Brain pericyte (primary cell): Measurements from ENCODE around the gene FGD5.

Experiments
- DNase-seq: peaks from one replicate; pipeline ENCODE4 v3.0.0-alpha.2; 2012; ENCODE audit warnings: low read depth, low spot score

Gene FGD5

DNA sequence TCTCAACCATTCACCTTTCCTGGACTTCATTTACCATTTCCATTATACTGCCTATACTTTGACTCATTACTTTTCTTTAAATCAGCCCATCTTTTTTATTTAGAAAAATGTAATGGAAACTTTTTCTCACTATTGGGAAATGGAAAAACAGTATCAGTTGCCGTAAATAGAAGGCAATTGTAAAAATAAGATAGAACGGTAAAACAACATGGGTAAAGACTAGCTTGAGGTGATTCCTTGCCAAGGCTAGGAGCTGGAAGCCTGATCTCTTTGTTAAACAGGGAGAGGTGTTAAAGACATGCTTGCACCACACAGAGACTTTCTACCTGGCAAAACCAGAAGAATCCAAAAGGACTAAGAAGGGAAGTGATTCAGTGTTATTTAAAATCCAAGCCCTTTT is 5.9 kb downstream of the FGD5 start:
- DNase-seq: no peak

DNA sequence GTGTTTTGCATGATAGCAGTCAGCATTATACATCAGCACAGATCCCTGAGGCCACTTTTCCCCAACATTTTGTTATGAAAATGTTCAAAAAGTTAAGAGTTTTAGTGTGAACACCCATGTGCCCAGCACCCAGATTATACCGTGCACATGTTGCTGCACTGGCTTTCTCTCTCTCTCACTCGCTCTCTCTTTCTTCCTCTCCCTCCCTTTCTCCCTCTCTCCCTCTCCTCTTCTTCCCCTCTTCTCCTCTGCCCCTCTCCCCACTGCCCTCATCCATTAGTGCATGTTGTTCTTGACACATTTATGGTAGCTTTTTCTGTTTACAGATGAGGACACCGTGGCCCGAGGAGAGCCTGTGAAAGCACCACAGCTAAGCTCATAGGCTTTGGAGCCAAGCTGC is 7.3 kb downstream of the FGD5 start:
- no peak for DNase-seq

DNA sequence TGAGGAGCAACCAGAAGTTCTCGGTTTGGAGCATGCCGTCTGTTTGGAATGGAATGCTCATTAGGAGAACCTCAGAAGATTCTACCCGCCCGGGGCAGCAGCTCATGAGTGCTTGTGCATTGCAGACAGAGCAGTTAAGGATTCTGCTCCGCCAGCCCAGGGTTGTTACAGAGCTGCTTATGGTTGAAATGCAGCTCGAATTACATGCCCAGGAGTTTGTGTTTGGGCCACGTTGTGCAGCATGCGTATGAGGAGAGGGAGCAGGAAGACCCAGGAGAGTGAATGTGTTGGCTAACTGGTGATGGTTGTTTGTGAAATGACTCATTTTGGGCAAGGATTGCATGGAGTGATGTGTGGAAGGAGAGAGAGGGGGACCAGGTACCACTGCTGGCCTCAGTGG is 9.0 kb downstream of the FGD5 start:
- no peak for DNase-seq

DNA sequence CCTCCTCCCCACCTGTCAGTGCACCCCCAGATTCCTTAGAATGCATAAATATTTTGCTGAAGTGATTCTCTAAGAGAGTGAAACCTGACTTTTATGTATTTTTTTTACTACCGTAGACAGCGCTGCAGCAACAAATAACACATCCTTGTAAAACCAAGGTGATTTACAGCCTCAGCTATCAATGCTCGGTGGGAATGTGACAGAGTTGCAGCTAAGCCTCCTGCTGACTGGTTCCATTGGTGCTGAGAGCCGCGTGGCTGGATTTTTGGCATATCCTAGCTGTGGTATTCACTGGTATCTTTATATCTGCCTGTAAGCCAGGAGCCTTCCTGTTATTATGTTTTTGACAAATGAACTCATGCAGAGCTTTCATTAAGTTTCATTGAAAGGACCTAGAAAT is 11.0 kb downstream of the FGD5 start:
- DNase-seq: no peak

DNA sequence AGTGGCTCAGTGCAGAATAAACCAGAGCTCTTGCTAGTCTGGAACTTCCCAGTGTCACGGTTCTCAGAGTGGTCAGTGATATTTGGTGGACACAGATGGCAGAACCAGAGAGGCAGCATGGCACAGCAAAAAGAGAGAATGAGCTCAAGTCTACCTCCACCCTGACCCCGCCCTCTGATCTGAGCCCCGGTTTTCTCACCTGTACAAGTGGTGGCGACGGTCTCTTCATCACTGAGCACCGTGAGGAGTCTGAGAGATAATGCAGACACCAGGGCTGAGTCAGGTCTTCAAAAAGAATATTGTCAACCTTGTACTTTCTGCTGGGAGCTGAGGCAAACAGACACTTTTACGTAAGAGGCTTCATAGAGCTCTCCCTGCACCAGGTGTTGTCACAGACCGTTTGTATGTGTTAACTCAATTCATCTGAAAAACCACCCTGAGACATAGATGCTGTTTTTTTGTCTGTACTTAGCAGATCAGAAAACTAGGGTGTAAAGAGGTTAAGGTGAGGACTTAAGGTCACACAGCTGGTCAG is 13.2 kb downstream of the FGD5 start:
- no peak for DNase-seq

DNA sequence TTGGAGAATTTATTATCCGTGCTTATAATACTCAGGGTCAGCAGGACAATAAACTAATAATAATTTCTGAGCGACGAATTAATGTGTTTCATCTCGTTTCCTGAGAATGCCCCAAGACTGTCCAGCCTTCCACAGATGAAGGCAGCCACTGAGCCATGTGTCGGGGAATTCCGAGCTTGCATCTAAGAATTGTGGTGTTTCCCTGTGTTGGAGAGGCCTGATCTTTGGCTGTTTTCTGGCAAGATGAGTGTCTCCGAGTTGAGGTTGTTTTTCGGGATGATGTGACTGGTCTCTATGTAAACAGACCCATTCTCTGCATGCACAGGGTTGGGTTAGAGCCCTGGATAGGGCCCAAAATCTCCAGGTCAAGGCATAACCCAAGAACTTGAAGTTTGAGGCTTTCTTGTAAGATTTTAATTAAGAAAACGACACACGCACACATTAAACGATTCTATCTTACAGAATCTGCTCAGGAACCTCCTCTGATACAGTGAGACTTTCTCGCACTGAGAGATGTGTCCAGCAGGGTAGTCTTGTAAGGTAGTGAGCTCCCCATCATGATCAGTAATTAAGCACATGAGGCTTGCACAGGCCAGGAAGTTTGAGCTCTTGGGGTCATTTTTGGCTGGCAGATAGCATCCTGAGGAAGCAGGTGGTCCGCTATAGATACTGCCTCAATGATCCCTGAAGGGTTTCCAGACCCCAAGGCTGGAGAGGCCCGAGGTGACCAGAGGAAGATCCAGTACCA is 14.4 kb downstream of the FGD5 start:
- DNase-seq: no peak

- no peak for DNase-seq
Measured at GRCh38 chr3:14834121-14834520, 15.4 kb downstream of the FGD5 start.

DNA sequence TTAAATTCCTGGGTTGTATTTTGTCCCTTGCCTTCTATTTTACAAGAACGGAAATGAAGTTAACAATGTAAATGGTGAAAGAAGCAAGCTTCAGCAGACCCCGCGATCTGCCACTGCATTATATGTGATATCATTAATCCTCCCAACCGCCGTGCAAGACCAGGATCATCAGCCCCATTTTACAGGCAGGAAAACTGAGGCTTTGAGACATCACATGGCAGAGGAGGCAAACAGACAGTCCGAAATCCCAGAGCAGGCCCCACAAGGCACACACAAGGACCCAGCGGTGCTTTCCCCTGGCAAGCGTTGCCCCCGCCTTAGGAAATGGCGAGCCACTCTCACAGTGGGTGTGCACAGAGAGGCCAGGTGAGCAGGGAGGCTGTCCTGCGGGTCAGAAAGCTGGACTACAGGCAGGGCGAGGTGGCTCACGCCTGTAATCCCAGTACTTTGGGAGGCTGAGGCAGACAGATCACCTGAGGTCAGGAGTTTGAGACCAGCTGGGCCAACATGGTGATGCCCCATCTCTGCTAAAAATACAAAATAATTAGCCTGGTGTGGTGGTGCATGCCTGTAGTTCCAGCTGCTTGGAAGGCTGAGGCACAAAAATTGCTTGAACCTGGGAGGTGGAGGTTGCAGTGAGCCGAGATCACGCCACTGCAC is 16.2 kb downstream of the FGD5 start:
- DNase-seq: no peak

- no peak for DNase-seq
Measured at GRCh38 chr3:14836049-14836468, 17.3 kb downstream of the FGD5 start.

- DNase-seq: no peak
Measured at GRCh38 chr3:14837186-14837877, 18.6 kb downstream of the FGD5 start.

DNA sequence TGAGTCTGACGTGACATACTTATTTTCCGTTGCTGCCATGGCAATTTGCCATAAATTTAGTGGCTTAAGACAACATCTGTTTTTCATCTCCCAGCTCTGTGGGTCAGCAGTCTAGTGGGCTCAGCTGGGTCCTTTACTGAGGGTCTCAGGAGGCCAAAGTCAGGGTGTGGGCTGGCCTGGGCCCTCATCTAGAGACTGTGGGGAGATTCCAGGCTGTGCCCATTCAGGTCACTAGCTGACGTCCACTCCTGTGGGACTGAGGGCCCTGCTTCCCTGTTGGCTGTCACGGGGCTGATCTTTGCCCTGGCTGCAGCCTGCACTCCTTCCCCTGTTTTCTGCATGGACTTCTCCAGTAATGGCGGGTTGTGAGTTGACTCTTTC is 19.1 kb downstream of the FGD5 start:
- no peak for DNase-seq

DNA sequence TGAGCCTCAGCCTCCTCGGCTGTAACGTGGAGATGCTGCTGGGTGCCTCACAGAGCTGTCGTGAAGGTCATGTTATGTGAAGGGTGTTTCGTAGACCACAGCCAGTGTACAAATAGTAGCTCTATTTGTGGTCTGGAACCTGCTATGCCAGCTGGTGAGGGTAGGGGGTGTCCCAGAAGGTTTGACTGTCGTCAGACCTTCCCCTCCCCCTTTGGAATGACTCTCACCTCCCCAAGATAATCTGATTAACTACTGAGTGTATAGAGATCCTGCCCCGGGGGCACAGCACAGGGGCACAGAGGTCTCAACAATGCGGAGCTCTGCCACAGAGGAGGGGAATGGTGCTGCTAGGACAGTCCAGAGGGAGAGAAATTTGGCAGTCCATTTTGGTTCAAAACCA is 20.5 kb downstream of the FGD5 start:
- DNase-seq: no peak

DNA sequence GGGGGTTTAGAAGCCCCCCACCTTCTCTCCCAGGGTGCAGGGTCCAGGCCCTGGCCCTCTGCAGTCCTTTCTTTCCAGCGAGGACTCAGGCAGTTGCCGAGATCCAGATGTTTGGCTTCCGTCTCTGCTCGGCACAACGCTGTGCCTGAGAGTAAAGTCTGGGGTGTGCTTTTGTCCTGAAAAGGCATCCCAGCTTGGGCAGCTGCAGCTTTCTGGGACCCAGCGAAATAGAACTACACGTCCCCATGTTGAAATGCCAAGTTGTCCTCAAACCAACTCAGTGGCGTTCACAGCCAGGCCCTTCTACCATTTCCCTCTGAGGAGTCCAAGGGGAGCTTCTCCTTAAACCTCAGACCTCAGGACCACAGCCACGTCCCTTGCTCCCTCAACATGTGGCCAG is 23.1 kb downstream of the FGD5 start:
- no peak for DNase-seq

- DNase-seq: no peak
Measured at GRCh38 chr3:14842277-14842676, 23.5 kb downstream of the FGD5 start.

DNA sequence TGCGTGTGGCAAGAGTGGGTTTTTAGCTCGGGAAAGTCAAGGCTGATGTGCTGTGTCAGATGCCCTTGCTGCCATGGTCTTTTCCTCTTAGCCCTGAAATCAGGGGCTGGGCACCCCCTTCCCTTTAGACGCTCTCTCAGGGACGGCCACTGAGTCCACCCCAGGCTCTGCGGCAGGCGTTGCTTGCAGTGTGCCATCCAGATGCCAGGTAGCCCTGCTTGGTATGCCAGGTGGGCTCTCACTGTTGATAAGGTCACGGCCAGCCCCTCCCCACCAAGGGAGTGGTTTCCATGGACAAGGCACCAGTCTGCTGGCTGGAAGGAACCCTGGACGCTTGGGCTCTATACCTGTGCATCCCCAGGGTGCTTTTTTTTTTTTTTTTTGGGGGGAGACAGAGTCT is 24.6 kb downstream of the FGD5 start:
- DNase-seq: no peak

DNA sequence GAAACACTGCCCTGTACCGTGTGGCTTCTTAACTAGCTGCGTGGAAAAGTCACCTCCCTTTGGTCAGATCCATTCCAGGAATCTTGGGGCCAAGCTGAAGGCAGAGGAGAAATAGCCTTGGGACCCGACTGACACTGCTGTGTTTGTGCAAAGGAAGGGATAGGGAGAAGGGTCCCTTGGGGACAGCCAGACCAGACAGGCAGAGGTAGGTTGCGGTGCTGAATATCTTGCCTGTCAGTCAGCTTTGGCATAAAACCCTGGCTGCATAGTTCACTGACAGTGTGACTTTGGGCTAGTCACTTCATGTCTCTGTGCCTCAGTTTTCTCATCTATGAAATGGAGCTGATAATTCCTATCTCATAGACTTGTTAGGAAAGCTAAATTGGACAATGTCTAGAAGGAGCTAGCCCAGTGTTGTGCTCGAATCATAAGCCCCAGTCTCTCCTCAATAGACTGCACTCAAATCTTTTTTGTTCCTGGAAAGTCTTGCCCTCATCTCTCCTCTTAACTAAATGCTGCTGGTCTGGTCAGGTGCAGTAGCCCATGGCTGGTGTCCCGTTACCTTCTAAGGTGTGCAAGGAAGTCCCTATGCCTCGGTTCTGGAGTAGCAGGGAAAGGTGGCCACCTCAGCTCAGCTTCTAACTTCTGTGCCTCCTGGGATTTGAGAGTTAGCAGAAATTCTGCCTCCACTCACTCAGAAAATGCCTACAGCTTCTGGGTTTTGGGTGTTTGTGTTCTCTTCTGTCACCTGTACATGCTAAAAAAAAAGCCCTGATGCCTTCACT is 25.8 kb downstream of the FGD5 start:
- DNase-seq: no peak

DNA sequence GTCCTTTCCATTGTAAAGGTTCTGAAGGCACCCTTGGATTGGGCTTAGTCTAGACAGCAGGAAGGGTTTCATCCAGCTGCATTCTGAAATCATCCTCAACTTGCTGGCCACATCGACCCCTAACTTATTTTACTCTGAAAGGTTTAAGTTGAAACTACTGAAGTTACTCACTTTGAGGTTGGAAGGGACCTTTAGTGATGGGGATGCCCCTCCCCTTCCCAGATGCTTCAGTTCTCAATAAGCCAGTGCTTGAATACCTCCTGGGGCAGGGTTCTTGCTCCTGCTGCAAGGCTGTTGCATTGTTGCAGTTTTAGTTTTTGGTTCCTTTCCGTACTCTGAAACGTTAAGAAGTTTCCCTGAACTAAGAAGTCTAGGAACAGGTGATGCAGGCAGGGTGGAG is 26.4 kb downstream of the FGD5 start:
- DNase-seq: no peak

DNA sequence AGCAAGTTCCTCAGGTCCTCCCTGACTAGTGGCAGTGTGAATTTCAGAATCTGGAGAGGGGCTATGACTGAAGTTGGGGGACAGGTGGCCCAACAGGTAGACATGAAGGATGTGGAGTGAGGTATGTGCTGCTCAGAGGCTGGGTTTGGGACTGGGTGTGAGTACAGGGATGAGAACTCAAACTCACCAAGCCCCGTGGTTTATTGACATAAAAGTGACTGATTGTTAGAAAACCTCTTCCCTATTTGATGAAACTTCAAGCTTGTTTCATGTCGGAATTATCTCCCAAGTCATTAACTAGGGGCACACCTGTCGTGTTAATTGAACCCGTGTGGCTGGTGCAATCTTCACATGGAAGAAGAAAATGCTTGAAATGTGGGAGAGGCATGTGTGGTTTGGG is 27.1 kb downstream of the FGD5 start:
- DNase-seq: no peak

- DNase-seq: no peak
Measured at GRCh38 chr3:14846226-14846880, 27.6 kb downstream of the FGD5 start.

- no peak for DNase-seq
Measured at GRCh38 chr3:14847613-14848541, 29.1 kb downstream of the FGD5 start.
